IMR-90 (cell line): Measurements from ENCODE around the gene DACH1. TPM values are rescaled to one million over a fixed set of nuclear protein-coding genes. Genes with fewer than 3 reads are reported as not detected.

ENCODE experiments used
- ATAC-seq: fragments of 200-7000 bp; cut with Tn5 transposase; 2 replicates; pipeline ENCODE4 v1.9.1; 2020; ENCODE audit warnings: low read depth, mild to moderate bottlenecking, moderate library complexity
- BruUV-seq: library from RNA; stranded (reverse); fragments of 400-500 nt; replicated peaks from 2 replicates; lab custom pipeline; 2021; lab: Mats Ljungman, UMichigan
- CTCF ChIA-PET: fragments of 300-600 bp; formaldehyde crosslinking; extraction: SDS; loops from one replicate; lab custom pipeline; 2021; ENCODE audit warnings: antibody characterized with exemption; lab: Yijun Ruan, JAX
- POLR2A ChIA-PET: fragments of 300-600 bp; sonication (Branson Sonifier 250); formaldehyde crosslinking; loops from one replicate; lab custom pipeline; 2022; ENCODE audit warnings: antibody characterized with exemption; ENCODE audit not compliant: unreplicated experiment; lab: Charles Lee
- DNase-seq: peaks from one replicate; pipeline ENCODE4 v3.0.0; 2013
- H2AFZ ChIP-seq: replicated peaks from 2 replicates; pipeline ENCODE3; 2013; ENCODE audit warnings: low read length, mild to moderate bottlenecking; ENCODE audit not compliant: poor library complexity
- H2AK5ac ChIP-seq: 2 replicates; pipeline ENCODE4 v1.6.1; 2013; ENCODE audit warnings: low read depth, low read length, inconsistent platforms
- H2AK9ac ChIP-seq: replicated peaks from 2 replicates; pipeline ENCODE3; 2013; ENCODE audit warnings: mild to moderate bottlenecking, low read depth, low read length, moderate library complexity; ENCODE audit not compliant: poor library complexity
- H2BK120ac ChIP-seq: 2 replicates; pipeline ENCODE4 v1.6.1; 2013; ENCODE audit warnings: low read depth, low read length, inconsistent platforms
- H2BK15ac ChIP-seq: 3 replicates; pipeline ENCODE4 v1.6.1; 2013; ENCODE audit warnings: low read depth, low read length, inconsistent platforms
- H2BK20ac ChIP-seq: 2 replicates; pipeline ENCODE4 v1.6.1; 2013; ENCODE audit warnings: low read depth, mild to moderate bottlenecking, inconsistent platforms, low read length, moderate library complexity
- H2BK5ac ChIP-seq: 2 replicates; pipeline ENCODE4 v1.6.1; 2013; ENCODE audit warnings: mild to moderate bottlenecking, low read depth, low read length, inconsistent platforms; ENCODE audit not compliant: poor library complexity, severe bottlenecking
- H3K14ac ChIP-seq: replicated peaks from 2 replicates; pipeline ENCODE4 v1.6.1; 2013; ENCODE audit warnings: low read depth, low read length, inconsistent platforms
- H3K18ac ChIP-seq: 2 replicates; pipeline ENCODE4 v1.6.1; 2013; ENCODE audit warnings: low read depth, low read length, control low read depth
- H3K23ac ChIP-seq: 2 replicates; pipeline ENCODE4 v1.6.1; 2013; ENCODE audit warnings: low read depth, low read length, inconsistent platforms
- H3K27ac ChIP-seq: 2 replicates; pipeline ENCODE4 v1.5.1; 2013; ENCODE audit warnings: mild to moderate bottlenecking, control low read depth, low read length; ENCODE audit not compliant: insufficient read depth
- H3K27me3 ChIP-seq: 2 replicates; pipeline ENCODE4 v1.6.1; 2013; ENCODE audit warnings: low read length; ENCODE audit not compliant: control insufficient read depth, insufficient read depth
- H3K36me3 ChIP-seq: 2 replicates; pipeline ENCODE4 v1.6.1; 2013; ENCODE audit warnings: low read length, mixed read lengths; ENCODE audit not compliant: control insufficient read depth, insufficient read depth
- H3K4ac ChIP-seq: 2 replicates; pipeline ENCODE4 v1.6.1; 2013; ENCODE audit warnings: low read depth, low read length, inconsistent platforms
- H3K4me1 ChIP-seq: 2 replicates; pipeline ENCODE4 v1.6.1; 2013; ENCODE audit warnings: low read length, mixed read lengths; ENCODE audit not compliant: control insufficient read depth, insufficient read depth
- H3K4me2 ChIP-seq: 2 replicates; pipeline ENCODE4 v1.6.1; 2013; ENCODE audit warnings: low read depth, mild to moderate bottlenecking, control low read depth, low read length, moderate library complexity
- H3K4me3 ChIP-seq: 2 replicates; pipeline ENCODE4 v1.5.1; 2013; ENCODE audit warnings: low read depth, mild to moderate bottlenecking, control low read depth, low read length, moderate library complexity; ENCODE audit not compliant: insufficient read depth
- H3K56ac ChIP-seq: 2 replicates; pipeline ENCODE4 v1.6.1; 2013; ENCODE audit warnings: low read length, inconsistent platforms; ENCODE audit not compliant: insufficient read depth; ENCODE audit errors: extremely low read depth
- H3K79me1 ChIP-seq, 2 experiments: 2 replicates each; pipeline ENCODE4 v1.6.1; 2013; ENCODE audit warnings: low read length in 2 of 2, inconsistent platforms in 1 of 2, low read depth in 1 of 2
- H3K9ac ChIP-seq: 2 replicates; pipeline ENCODE4 v1.6.1; 2013; ENCODE audit warnings: low read depth, low read length, control low read depth
- H3K9me1 ChIP-seq: 2 replicates; pipeline ENCODE4 v1.6.1; 2013; ENCODE audit warnings: low read length, inconsistent platforms; ENCODE audit not compliant: insufficient read depth
- H3K9me3 ChIP-seq: 2 replicates; pipeline ENCODE4 v1.6.1; 2013; ENCODE audit warnings: low read length; ENCODE audit not compliant: control insufficient read depth, insufficient read depth
- H4K20me1 ChIP-seq: 2 replicates; pipeline ENCODE4 v1.6.1; 2013; ENCODE audit warnings: low read length, inconsistent platforms; ENCODE audit not compliant: insufficient read depth
- H4K5ac ChIP-seq: 2 replicates; pipeline ENCODE4 v1.6.1; 2013; ENCODE audit warnings: mild to moderate bottlenecking, low read depth, low read length, control low read depth
- H4K8ac ChIP-seq, 2 experiments: 2 replicates each; pipeline ENCODE4 v1.6.1; 2013; ENCODE audit warnings: low read depth in 2 of 2, low read length in 2 of 2, control low read depth in 1 of 2, inconsistent platforms in 1 of 2
- H4K91ac ChIP-seq: 2 replicates; pipeline ENCODE4 v1.6.1; 2013; ENCODE audit warnings: low read depth, low read length, inconsistent platforms; ENCODE audit not compliant: insufficient read depth
- BHLHE40 ChIP-seq: fragments of 150-350 bp; IDR thresholded peaks from 2 replicates; pipeline ENCODE4 v1.6.1; 2016; ENCODE audit warnings: mild to moderate bottlenecking, low read depth, low read length
- CEBPB ChIP-seq: IDR thresholded peaks from 2 replicates; pipeline ENCODE4 v1.6.1; 2012; ENCODE audit warnings: low read depth, low read length, improper control_type of control experiment
- CHD1 ChIP-seq: IDR thresholded peaks from 2 replicates; pipeline ENCODE4 v1.6.1; 2012; ENCODE audit warnings: low read depth, low read length, improper control_type of control experiment
- FOS ChIP-seq: fragments of 150-350 bp; IDR thresholded peaks from 2 replicates; pipeline ENCODE4 v1.6.1; 2016; ENCODE audit warnings: low read depth, low read length
- MAFK ChIP-seq: IDR thresholded peaks from 2 replicates; pipeline ENCODE4 v1.6.1; 2012; ENCODE audit warnings: low read depth, low read length, improper control_type of control experiment
- MAZ ChIP-seq: IDR thresholded peaks from 2 replicates; pipeline ENCODE4 v1.6.1; 2012; ENCODE audit warnings: low read depth, mild to moderate bottlenecking, low read length, improper control_type of control experiment, moderate library complexity, borderline replicate concordance
- RAD21 ChIP-seq: IDR thresholded peaks from 2 replicates; pipeline ENCODE4 v1.6.1; 2012; ENCODE audit warnings: low read length, improper control_type of control experiment
- RCOR1 ChIP-seq: IDR thresholded peaks from 2 replicates; pipeline ENCODE4 v1.6.1; 2012; ENCODE audit warnings: mild to moderate bottlenecking, low read length, improper control_type of control experiment; ENCODE audit not compliant: insufficient replicate concordance
- WGBS, 2 experiments: methylation state at CpG; one replicate each; pipeline versions ENCODE4 v1.1.5 to v1.1.7; 2013; ENCODE audit warnings: missing lambda C conversion rate in 2 of 2; ENCODE audit not compliant: insufficient read length in 1 of 2; ENCODE audit errors: extremely low coverage in 2 of 2; 5-methylcytosine and 5-hydroxymethylcytosine counted together
- dilution Hi-C: fragments of 300-500 bp; cut with HindIII; formaldehyde crosslinking; loops from one replicate; pipeline ENCODE4 v1.14.3; 2018; ENCODE audit warnings: low sequenced_read_pairs; ENCODE audit not compliant: unreplicated experiment
- in situ Hi-C: fragments of 300-500 bp; cut with MboI; formaldehyde crosslinking; loops from 3 replicates; pipeline ENCODE4 v1.14.3; 2019; ENCODE audit warnings: low sequenced_read_pairs, inconsistent platforms, mixed read lengths
- intact Hi-C: fragments of 100-400 bp; cut with micrococcal nuclease; formaldehyde crosslinking; loops from 2 replicates; pipeline ENCODE4 v1.10.0; 2022
- polyA plus RNA-seq, 3 experiments: library from polyadenylated mRNA; depleted of rRNA; stranded (reverse); fragments of >200 nt; gene quantifications; 2 replicates each; pipeline ENCODE4 v1.2.3, GENCODE V29; 2012; ENCODE audit warnings: low replicate concordance in 1 of 3
- total RNA-seq: library from RNA; depleted of rRNA; stranded (reverse); fragments of >200 nt; gene quantifications from 2 replicates; pipeline ENCODE4 v1.2.3, GENCODE V29; 2012

DACH1 gene
- total and polyA plus RNA-seq, 2 of the 4 experiments (the other 2 are of a cell fraction): not detected

- Histone ChIP-seq H2AK5ac (no peak overlapping the region), H2BK15ac (no peak overlapping the region), H3K9ac (no peak overlapping the region), H2BK120ac (no peak overlapping the region), H3K4me3 (no peak overlapping the region), H3K79me1 (no peaks in the 10 kb centered on the region), H3K14ac (no peak overlapping the region), H3K9me1 (no peaks in the 10 kb centered on the region), H2AFZ (no peak overlapping the region), H3K4me1 (no peaks in the 10 kb centered on the region), H3K27me3 (no peaks in the 10 kb centered on the region), H2BK5ac (no peak overlapping the region), H4K5ac (no peak overlapping the region), H3K23ac (no peak overlapping the region), H3K18ac (no peak overlapping the region), H3K4me2 (no peak overlapping the region), H2BK20ac (no peak overlapping the region), H2AK9ac (no peak overlapping the region), H3K4ac (no peak overlapping the region), H3K36me3 (no peaks in the 10 kb centered on the region), H3K27ac (no peak overlapping the region), H4K91ac (no peak overlapping the region), H4K8ac (no peak overlapping the region), H4K20me1 (no peaks in the 10 kb centered on the region), H3K9me3 (no peaks in the 10 kb centered on the region), H3K56ac (no peak overlapping the region)
- BruUV-seq: no TSS peak
- ATAC-seq (no peak), DNase-seq (no peak)
- WGBS, 2 experiments: no CpG with 5 or more reads among the region's 2 CpGs
- intact Hi-C loops (no loop called here), in situ Hi-C loops (no loop called here), dilution Hi-C loops (no loop called here)
- no peak for TF ChIP-seq MAFK
- TF ChIP-seq CEBPB: no peak
- no peak for TF ChIP-seq CHD1
- TF ChIP-seq FOS: no peak
- no peak for TF ChIP-seq BHLHE40
- no peak for TF ChIP-seq MAZ
- TF ChIP-seq RAD21: no peak
- no peak for TF ChIP-seq RCOR1
- ChIA-PET POLR2A (no interaction called here), CTCF (no interaction called here)
Measured at GRCh38 chr13:71830736-71831135, 36.3 kb downstream of the DACH1 start.
